ENCODE measurements around the gene HPGDS.

DNA sequence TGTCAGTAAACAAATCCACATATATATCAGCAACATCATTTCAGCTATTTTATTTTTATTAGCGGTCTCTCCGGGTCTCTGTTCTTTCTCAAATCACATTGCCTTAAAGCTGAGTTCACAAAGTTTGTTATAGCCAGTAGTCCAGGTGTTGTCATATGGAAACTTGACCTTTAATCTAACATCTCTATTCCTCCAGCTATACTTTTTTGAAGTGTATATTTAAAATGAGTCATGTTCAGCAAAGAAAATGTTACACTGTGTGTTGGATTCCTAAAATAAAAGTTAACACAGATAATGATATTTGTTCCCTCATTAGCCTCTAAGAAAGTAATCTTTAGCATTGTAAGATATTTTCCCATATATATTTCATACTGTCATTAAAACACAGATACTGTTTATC is 71.4 kb downstream of the HPGDS start:
- TF ChIP-seq, protein P1, sequence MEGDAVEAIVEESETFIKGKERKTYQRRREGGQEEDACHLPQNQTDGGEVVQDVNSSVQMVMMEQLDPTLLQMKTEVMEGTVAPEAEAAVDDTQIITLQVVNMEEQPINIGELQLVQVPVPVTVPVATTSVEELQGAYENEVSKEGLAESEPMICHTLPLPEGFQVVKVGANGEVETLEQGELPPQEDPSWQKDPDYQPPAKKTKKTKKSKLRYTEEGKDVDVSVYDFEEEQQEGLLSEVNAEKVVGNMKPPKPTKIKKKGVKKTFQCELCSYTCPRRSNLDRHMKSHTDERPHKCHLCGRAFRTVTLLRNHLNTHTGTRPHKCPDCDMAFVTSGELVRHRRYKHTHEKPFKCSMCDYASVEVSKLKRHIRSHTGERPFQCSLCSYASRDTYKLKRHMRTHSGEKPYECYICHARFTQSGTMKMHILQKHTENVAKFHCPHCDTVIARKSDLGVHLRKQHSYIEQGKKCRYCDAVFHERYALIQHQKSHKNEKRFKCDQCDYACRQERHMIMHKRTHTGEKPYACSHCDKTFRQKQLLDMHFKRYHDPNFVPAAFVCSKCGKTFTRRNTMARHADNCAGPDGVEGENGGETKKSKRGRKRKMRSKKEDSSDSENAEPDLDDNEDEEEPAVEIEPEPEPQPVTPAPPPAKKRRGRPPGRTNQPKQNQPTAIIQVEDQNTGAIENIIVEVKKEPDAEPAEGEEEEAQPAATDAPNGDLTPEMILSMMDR (conservative IDR thresholded peaks at IDR 0.05; ENCODE audit: low read depth, low read length) = no peak
- TF ChIP-seq EZH2phosphoT487 (IDR thresholded peaks at IDR 0.05; ENCODE audit: borderline replicate concordance, low read length) = no peak
